B cell (primary cell): ENCODE measurements around the gene KCNK17.

Source experiments
- CTCF ChIP-seq: fragments of 200-600 bp; IDR thresholded peaks from one replicate; pipeline ENCODE4 v1.8.0; 2022; ENCODE audit warnings: antibody characterized with exemption, mild to moderate bottlenecking
- EZH2 ChIP-seq: IDR thresholded peaks from 2 replicates; pipeline ENCODE4 v1.6.1; 2012; ENCODE audit warnings: borderline replicate concordance, low read depth, mild to moderate bottlenecking, moderate library complexity, low read length; ENCODE audit not compliant: insufficient read depth, poor library complexity, severe bottlenecking

GRCh38 chr6:39263303-39264037 lies 50.7 kb downstream of the KCNK17 start:
- TF ChIP-seq CTCF (no peak), EZH2 (no peak)
